ENCODE results near the gene BCAT1. TPM values are rescaled to one million over a fixed set of nuclear protein-coding genes. Genes with fewer than 3 reads are reported as not detected.
"Not testable (repeated sequence)": the region's sequence is repeated elsewhere in the genome, so short reads cannot be mapped to it uniquely, and the experiment has no call there.

BCAT1 gene
- total RNA-seq, 1 donor from 2014 or later = 98.7 TPM

GRCh38 chr12:24860546-24860945 lies 88.4 kb downstream of the BCAT1 start:
- no peak for DNase-seq (ENCODE audit: low read depth)

GRCh38 chr12:24856541-24856940 lies 92.4 kb downstream of the BCAT1 start:
- no peak for DNase-seq (ENCODE audit: low read depth)

GRCh38 chr12:24854908-24855307 lies 94.0 kb downstream of the BCAT1 start:
- DNase-seq (ENCODE audit: low read depth) = no peak

- no peak for DNase-seq (ENCODE audit: low read depth)
Observed at GRCh38 chr12:24854017-24854416, 94.9 kb downstream of the BCAT1 start.

- DNase-seq (ENCODE audit: low read depth) = no peak
Observed at GRCh38 chr12:24853588-24853987, 95.3 kb downstream of the BCAT1 start.

GRCh38 chr12:24853094-24853493 lies 95.8 kb downstream of the BCAT1 start:
- DNase-seq (ENCODE audit: low read depth) = no peak

- DNase-seq (ENCODE audit: low read depth) = no peak
Observed at GRCh38 chr12:24852420-24852819, 96.5 kb downstream of the BCAT1 start.

GRCh38 chr12:24851883-24852282 lies 97.0 kb downstream of the BCAT1 start:
- DNase-seq (ENCODE audit: low read depth) = not testable (repeated sequence)

GRCh38 chr12:24851341-24851740 lies 97.6 kb downstream of the BCAT1 start:
- no peak for DNase-seq (ENCODE audit: low read depth)

GRCh38 chr12:24850496-24850895 lies 98.4 kb downstream of the BCAT1 start:
- DNase-seq (ENCODE audit: low read depth) = no peak

- DNase-seq (ENCODE audit: low read depth) = peak; percentile 42
Observed at GRCh38 chr12:24848941-24849477, 99.9 kb downstream of the BCAT1 start.

GRCh38 chr12:24846689-24847088 lies 102.2 kb downstream of the BCAT1 start:
- DNase-seq (ENCODE audit: low read depth) = no peak

- DNase-seq (ENCODE audit: low read depth) = no peak
Observed at GRCh38 chr12:24845615-24846014, 103.3 kb downstream of the BCAT1 start.

GRCh38 chr12:24840046-24840800 lies 108.7 kb downstream of the BCAT1 start:
- DNase-seq (ENCODE audit: low read depth) = no peak

- DNase-seq (ENCODE audit: low read depth) = no peak
Observed at GRCh38 chr12:24839268-24839791, 109.6 kb downstream of the BCAT1 start.

GRCh38 chr12:24838531-24838950 lies 110.4 kb downstream of the BCAT1 start:
- peak; percentile 78 for DNase-seq (ENCODE audit: low read depth)

- no peak for DNase-seq (ENCODE audit: low read depth)
Observed at GRCh38 chr12:24835377-24835776, 113.5 kb downstream of the BCAT1 start.

- DNase-seq (ENCODE audit: low read depth) = no peak
Observed at GRCh38 chr12:24833513-24833912, 115.4 kb downstream of the BCAT1 start.

GRCh38 chr12:24823808-24824515 lies 124.9 kb downstream of the BCAT1 start:
- no peak for DNase-seq (ENCODE audit: low read depth)

GRCh38 chr12:24822121-24822899 lies 126.6 kb downstream of the BCAT1 start:
- DNase-seq (ENCODE audit: low read depth) = peak; percentile 43

GRCh38 chr12:24821691-24822090 lies 127.2 kb downstream of the BCAT1 start:
- no peak for DNase-seq (ENCODE audit: low read depth)

Data from myocyte (in vitro differentiated cells).